ENCODE data around the gene KLHL2.

KLHL2 gene

GRCh38 chr4:165361810-165362209 is 154.4 kb downstream of the KLHL2 start:
- no peaks in the 10 kb centered on the region for H3K36me3 ChIP-seq (ENCODE audit: control insufficient read depth, insufficient read depth, low read length)
- no peak overlapping the region for H3K4me3 ChIP-seq (replicated peaks; ENCODE audit: low read depth, low read length)
- no peak for DNase-seq (ENCODE audit: extremely low read depth, insufficient read length)
- TF ChIP-seq CTCF (IDR thresholded peaks at IDR 0.05; ENCODE audit: insufficient read depth, low read length, poor library complexity, severe bottlenecking), result no peak
- no peaks in the 10 kb centered on the region; the same call in 1 of the 2 replicates for H3K27me3 ChIP-seq (replicated peaks; ENCODE audit: control insufficient read depth, insufficient read depth, low read length)

GRCh38 chr4:165364452-165365080 is 157.2 kb downstream of the KLHL2 start:
- TF ChIP-seq CTCF (IDR thresholded peaks at IDR 0.05; ENCODE audit: insufficient read depth, low read length, poor library complexity, severe bottlenecking), result no peak
- Histone ChIP-seq H3K36me3 (ENCODE audit: control insufficient read depth, insufficient read depth, low read length) (no peaks in the 10 kb centered on the region), H3K27me3 (replicated peaks; ENCODE audit: control insufficient read depth, insufficient read depth, low read length) (no peaks in the 10 kb centered on the region; the same call in 1 of the 2 replicates), H3K4me3 (replicated peaks; ENCODE audit: low read depth, low read length) (no peak overlapping the region)
- DNase-seq (ENCODE audit: extremely low read depth, insufficient read length), result no peak

GRCh38 chr4:165367040-165367439 is 159.7 kb downstream of the KLHL2 start:
- Histone ChIP-seq H3K36me3 (ENCODE audit: control insufficient read depth, insufficient read depth, low read length) (no peaks in the 10 kb centered on the region), H3K27me3 (replicated peaks; ENCODE audit: control insufficient read depth, insufficient read depth, low read length) (no peaks in the 10 kb centered on the region), H3K4me3 (replicated peaks; ENCODE audit: low read depth, low read length) (no peak overlapping the region)
- TF ChIP-seq CTCF (IDR thresholded peaks at IDR 0.05; ENCODE audit: insufficient read depth, low read length, poor library complexity, severe bottlenecking), result no peak
- no peak for DNase-seq (ENCODE audit: extremely low read depth, insufficient read length)

GRCh38 chr4:165368114-165368513 is 160.8 kb downstream of the KLHL2 start:
- no peak for TF ChIP-seq CTCF (IDR thresholded peaks at IDR 0.05; ENCODE audit: insufficient read depth, low read length, poor library complexity, severe bottlenecking)
- Histone ChIP-seq H3K27me3 (replicated peaks; ENCODE audit: control insufficient read depth, insufficient read depth, low read length) (no peaks in the 10 kb centered on the region), H3K36me3 (ENCODE audit: control insufficient read depth, insufficient read depth, low read length) (no peaks in the 10 kb centered on the region), H3K4me3 (replicated peaks; ENCODE audit: low read depth, low read length) (no peak overlapping the region)
- DNase-seq (ENCODE audit: extremely low read depth, insufficient read length), result no peak

GRCh38 chr4:165368567-165368966 is 161.2 kb downstream of the KLHL2 start:
- TF ChIP-seq CTCF (IDR thresholded peaks at IDR 0.05; ENCODE audit: insufficient read depth, low read length, poor library complexity, severe bottlenecking), result no peak
- no peak overlapping the region for H3K4me3 ChIP-seq (replicated peaks; ENCODE audit: low read depth, low read length)

GRCh38 chr4:165369522-165369921 is 162.2 kb downstream of the KLHL2 start:
- no peaks in the 10 kb centered on the region for H3K27me3 ChIP-seq (replicated peaks; ENCODE audit: control insufficient read depth, insufficient read depth, low read length)
- no peak for TF ChIP-seq CTCF (IDR thresholded peaks at IDR 0.05; ENCODE audit: insufficient read depth, low read length, poor library complexity, severe bottlenecking)
- no peak for DNase-seq (ENCODE audit: extremely low read depth, insufficient read length)
- no peaks in the 10 kb centered on the region for H3K36me3 ChIP-seq (ENCODE audit: control insufficient read depth, insufficient read depth, low read length)
- H3K4me3 ChIP-seq (replicated peaks; ENCODE audit: low read depth, low read length), result no peak overlapping the region

More at GRCh38 chr4:165368567-165368966, 161.2 kb downstream of the KLHL2 start:
- DNase-seq (ENCODE audit: extremely low read depth, insufficient read length), result no peak
- Histone ChIP-seq H3K27me3 (replicated peaks; ENCODE audit: control insufficient read depth, insufficient read depth, low read length) (no peaks in the 10 kb centered on the region), H3K36me3 (ENCODE audit: control insufficient read depth, insufficient read depth, low read length) (no peaks in the 10 kb centered on the region)
